ENCODE measurements around the gene KRTAP9-1.

DNA sequence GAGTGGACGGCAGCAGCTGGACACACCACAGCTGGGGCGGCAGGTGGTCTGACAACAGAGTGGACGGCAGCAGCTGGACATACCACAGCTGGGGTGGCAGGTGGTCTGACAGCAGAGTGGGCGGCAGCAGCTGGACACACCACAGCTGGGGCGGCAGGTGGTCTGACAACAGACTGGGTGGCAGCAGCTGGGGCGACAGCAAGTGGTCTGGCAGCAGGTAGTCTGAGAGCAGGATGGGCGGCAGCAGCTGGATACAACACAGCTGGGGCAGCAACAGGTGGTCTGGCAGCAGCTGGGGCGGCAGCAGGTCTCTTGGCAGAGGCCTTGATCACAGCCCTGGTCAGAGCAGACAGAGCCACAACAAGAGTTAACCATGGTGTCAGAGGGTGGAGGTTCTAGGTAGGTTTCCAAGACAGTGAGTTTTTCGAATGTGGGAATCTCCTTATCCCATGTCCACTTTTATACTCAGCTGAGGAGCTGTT, 5.2 kb upstream of the KRTAP9-1 start, which contains the start of gene KRTAP4-1:
- TF ChIP-seq, protein P1, sequence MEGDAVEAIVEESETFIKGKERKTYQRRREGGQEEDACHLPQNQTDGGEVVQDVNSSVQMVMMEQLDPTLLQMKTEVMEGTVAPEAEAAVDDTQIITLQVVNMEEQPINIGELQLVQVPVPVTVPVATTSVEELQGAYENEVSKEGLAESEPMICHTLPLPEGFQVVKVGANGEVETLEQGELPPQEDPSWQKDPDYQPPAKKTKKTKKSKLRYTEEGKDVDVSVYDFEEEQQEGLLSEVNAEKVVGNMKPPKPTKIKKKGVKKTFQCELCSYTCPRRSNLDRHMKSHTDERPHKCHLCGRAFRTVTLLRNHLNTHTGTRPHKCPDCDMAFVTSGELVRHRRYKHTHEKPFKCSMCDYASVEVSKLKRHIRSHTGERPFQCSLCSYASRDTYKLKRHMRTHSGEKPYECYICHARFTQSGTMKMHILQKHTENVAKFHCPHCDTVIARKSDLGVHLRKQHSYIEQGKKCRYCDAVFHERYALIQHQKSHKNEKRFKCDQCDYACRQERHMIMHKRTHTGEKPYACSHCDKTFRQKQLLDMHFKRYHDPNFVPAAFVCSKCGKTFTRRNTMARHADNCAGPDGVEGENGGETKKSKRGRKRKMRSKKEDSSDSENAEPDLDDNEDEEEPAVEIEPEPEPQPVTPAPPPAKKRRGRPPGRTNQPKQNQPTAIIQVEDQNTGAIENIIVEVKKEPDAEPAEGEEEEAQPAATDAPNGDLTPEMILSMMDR (IDR thresholded peaks at IDR 0.05 in 4 of 5, conservative IDR thresholded peaks at IDR 0.05 in 1 of 5), result no peak
- TF ChIP-seq POLR2A (IDR thresholded peaks at IDR 0.05), result no peak
